HG02678 (cell line): ENCODE data around the gene CTIF.
A peak's percentile ranks its signal among the peaks of the same experiment; 100 is the strongest.
"Not testable (repeated sequence)": the region's sequence is repeated elsewhere in the genome, so short reads cannot be mapped to it uniquely, and the experiment has no call there.

Experiments
- ATAC-seq: cut with Tn5 transposase; IDR thresholded peaks from one replicate; pipeline ENCODE4 v1.9.1; 2021; ENCODE audit warnings: mild to moderate bottlenecking, moderate library complexity; ENCODE audit not compliant: unreplicated experiment

CTIF gene

GRCh38 chr18:48855422-48856377 lies 316.9 kb downstream of the CTIF start:
- ATAC-seq: no peak

GRCh38 chr18:48857023-48857694 lies 318.3 kb downstream of the CTIF start:
- ATAC-seq: no peak

GRCh38 chr18:48858676-48859075 lies 319.8 kb downstream of the CTIF start:
- ATAC-seq: no peak

GRCh38 chr18:48859311-48860268 lies 320.8 kb downstream of the CTIF start:
- no peak for ATAC-seq

GRCh38 chr18:48860269-48861180 lies 321.7 kb downstream of the CTIF start:
- ATAC-seq: no peak

GRCh38 chr18:48861181-48861708 lies 322.4 kb downstream of the CTIF start:
- no peak for ATAC-seq

- ATAC-seq: no peak
These were observed 323.3 kb downstream of the CTIF start for GRCh38 chr18:48862132-48862531.

GRCh38 chr18:48862678-48863270 lies 323.9 kb downstream of the CTIF start:
- ATAC-seq: no peak

- no peak for ATAC-seq
These were observed 324.7 kb downstream of the CTIF start for GRCh38 chr18:48863432-48864065.

- no peak for ATAC-seq
These were observed 326.0 kb downstream of the CTIF start for GRCh38 chr18:48864876-48865275.

- no peak for ATAC-seq
These were observed 327.4 kb downstream of the CTIF start for GRCh38 chr18:48866028-48866733.

- no peak for ATAC-seq
These were observed 328.0 kb downstream of the CTIF start for GRCh38 chr18:48866856-48867255.

- no peak for ATAC-seq
These were observed 329.1 kb downstream of the CTIF start for GRCh38 chr18:48867978-48868377.

- ATAC-seq: peak; percentile 83
These were observed 329.9 kb downstream of the CTIF start for GRCh38 chr18:48868468-48869466.

- no peak for ATAC-seq
These were observed 330.8 kb downstream of the CTIF start for GRCh38 chr18:48869591-48869990.

GRCh38 chr18:48870926-48871325 lies 332.1 kb downstream of the CTIF start:
- not testable (repeated sequence) for ATAC-seq
